HCT116 (cell line): Measurements from ENCODE around the gene KCNMB2. TPM values are rescaled to one million over a fixed set of nuclear protein-coding genes. Genes with fewer than 3 reads are reported as not detected.

Experiments
- ATAC-seq: fragments of 200-7000 bp; cut with Tn5 transposase; 2 replicates; pipeline ENCODE4 v1.9.1; 2020; ENCODE audit warnings: mild to moderate bottlenecking, moderate library complexity
- BruUV-seq: library from RNA; stranded (reverse); fragments of 400-500 nt; replicated peaks from 2 replicates; lab custom pipeline; 2021; lab: Mats Ljungman, UMichigan
- CTCF ChIA-PET: fragments of 300-600 bp; sonication (Branson Sonifier 250); formaldehyde crosslinking; loops from one replicate; lab custom pipeline; 2021; ENCODE audit warnings: antibody characterized with exemption; lab: Charles Lee
- POLR2A ChIA-PET: fragments of 300-600, 350-600 bp; sonication (Branson Sonifier 250); formaldehyde crosslinking; loops from one replicate; lab custom pipeline; 2021; ENCODE audit warnings: antibody characterized with exemption; lab: Charles Lee
- RAD21 ChIA-PET, 2 experiments: fragments of 300-600 bp; sonication (Branson Sonifier 250); formaldehyde crosslinking; loops; one replicate each; lab custom pipeline; 2023; ENCODE audit warnings: low total read pairs in 2 of 2; ENCODE audit not compliant: uncharacterized antibody in 2 of 2, unreplicated experiment in 2 of 2, low non-redundant PET in 1 of 2; lab: Charles Lee
- DNase-seq: peaks from one replicate; pipeline ENCODE4 v3.0.0-alpha.2; 2010; ENCODE audit warnings: low read depth, low spot score
- H2AFZ ChIP-seq: fragments of 200-600 bp; shearing (Covaris generic), sonication (generic); 2 replicates; pipeline ENCODE4 v1.6.1; 2017; ENCODE audit warnings: low read depth, mixed run types, mixed read lengths, antibody characterized with exemption, low read length; ENCODE audit not compliant: poor library complexity, severe bottlenecking
- H3K27ac ChIP-seq: 2 replicates; pipeline ENCODE4 v1.5.1; 2012; ENCODE audit warnings: low read depth, low read length
- H3K27me3 ChIP-seq: fragments of 200-600 bp; sonication (generic); 2 replicates; pipeline ENCODE4 v1.6.1; 2016; ENCODE audit warnings: mixed run types, low read length, mixed read lengths; ENCODE audit not compliant: insufficient read depth
- H3K36me3 ChIP-seq, 2 experiments: fragments of 200-500 bp in 1 of 2; fragments of 200-600 bp in 1 of 2; sonication (Bioruptor generic) in 1 of 2; sonication (generic) in 1 of 2; 2 replicates each; pipeline versions ENCODE4 v1.5.1 to v1.6.1; 2014 to 2016; ENCODE audit warnings: low read length in 2 of 2, inconsistent platforms in 1 of 2, mixed read lengths in 1 of 2, mixed run types in 1 of 2; ENCODE audit not compliant: insufficient read depth in 2 of 2, control insufficient read depth in 1 of 2
- H3K4me1 ChIP-seq, 2 experiments: fragments of 200-600 bp in 1 of 2; sonication (generic) in 1 of 2; 2 replicates each; pipeline versions ENCODE4 v1.5.1 to v1.6.1; 2012 to 2017; ENCODE audit warnings: low read length in 2 of 2, inconsistent platforms in 1 of 2, mild to moderate bottlenecking in 1 of 2, mixed read lengths in 1 of 2, mixed run types in 1 of 2, moderate library complexity in 1 of 2; ENCODE audit not compliant: insufficient read depth in 2 of 2, control insufficient read depth in 1 of 2
- H3K4me2 ChIP-seq: fragments of 200-600 bp; sonication (generic); 2 replicates; pipeline ENCODE4 v1.6.1; 2017; ENCODE audit warnings: mixed run types, low read length, mixed read lengths
- H3K4me3 ChIP-seq, 2 experiments: fragments of 200-600 bp in 1 of 2; sonication (generic) in 1 of 2; replicated peaks in 1 of 2; 2 replicates each; pipeline ENCODE4 v1.5.1; 2011 to 2016; ENCODE audit warnings: low read length in 2 of 2, control low read depth in 1 of 2, low read depth in 1 of 2, mild to moderate bottlenecking in 1 of 2, mixed read lengths in 1 of 2, mixed run types in 1 of 2
- H3K79me2 ChIP-seq: fragments of 200-600 bp; sonication (generic); 2 replicates; pipeline ENCODE4 v1.6.1; 2017; ENCODE audit warnings: mild to moderate bottlenecking, mixed run types, low read length, moderate library complexity, mixed read lengths; ENCODE audit not compliant: insufficient read depth
- H3K9ac ChIP-seq: fragments of 200-600 bp; sonication (generic); 2 replicates; pipeline ENCODE4 v1.6.1; 2016; ENCODE audit warnings: low read length, mixed read lengths
- H3K9me2 ChIP-seq: fragments of 200-600 bp; sonication (generic), shearing (Covaris generic); 2 replicates; pipeline ENCODE4 v1.6.1; 2017; ENCODE audit warnings: mixed run types, mild to moderate bottlenecking, moderate library complexity; ENCODE audit not compliant: insufficient read depth
- H3K9me3 ChIP-seq, 2 experiments: fragments of 200-500 bp in 1 of 2; fragments of 200-600 bp in 1 of 2; sonication (Bioruptor generic) in 1 of 2; sonication (generic) in 1 of 2; 2 replicates each; pipeline ENCODE4 v1.6.1; 2014 to 2017; ENCODE audit warnings: low read length in 2 of 2, mixed read lengths in 2 of 2, inconsistent platforms in 1 of 2, low read depth in 1 of 2, mild to moderate bottlenecking in 1 of 2, mixed run types in 1 of 2, moderate library complexity in 1 of 2; ENCODE audit not compliant: control insufficient read depth in 1 of 2, insufficient read depth in 1 of 2
- H4K20me1 ChIP-seq: fragments of 200-600 bp; sonication (generic), shearing (Covaris generic); 2 replicates; pipeline ENCODE4 v1.6.1; 2017; ENCODE audit warnings: mixed run types, mild to moderate bottlenecking, moderate library complexity; ENCODE audit not compliant: insufficient read depth
- RAD21 ChIP-seq: IDR thresholded peaks from 2 replicates; pipeline ENCODE4 v1.6.1; 2012; ENCODE audit warnings: low read depth, mild to moderate bottlenecking
- SIN3A ChIP-seq: IDR thresholded peaks from 2 replicates; pipeline ENCODE4 v1.6.1; 2012; ENCODE audit warnings: low read depth
- ZNF274 ChIP-seq: fragments of 200-500 bp; sonication (Bioruptor generic); IDR thresholded peaks from 2 replicates; pipeline ENCODE4 v1.6.1; 2014; ENCODE audit warnings: mild to moderate bottlenecking, low read depth, low read length, inconsistent platforms
- intact Hi-C: fragments of 100-400 bp; cut with micrococcal nuclease; formaldehyde crosslinking; loops from 2 replicates; pipeline ENCODE4 v1.10.0; 2022
- total RNA-seq: library from RNA; stranded (reverse); gene quantifications from one replicate; pipeline ENCODE4 v1.2.1, GENCODE V29; 2021; ENCODE audit not compliant: unreplicated experiment
- TF ChIP-seq, protein P1 (sequence below): IDR thresholded peaks from 2 replicates; pipeline ENCODE4 v1.6.1; 2012; ENCODE audit warnings: low read depth

Gene KCNMB2
- total RNA-seq, 1 experiment from 2014 or later, result not detected

DNA sequence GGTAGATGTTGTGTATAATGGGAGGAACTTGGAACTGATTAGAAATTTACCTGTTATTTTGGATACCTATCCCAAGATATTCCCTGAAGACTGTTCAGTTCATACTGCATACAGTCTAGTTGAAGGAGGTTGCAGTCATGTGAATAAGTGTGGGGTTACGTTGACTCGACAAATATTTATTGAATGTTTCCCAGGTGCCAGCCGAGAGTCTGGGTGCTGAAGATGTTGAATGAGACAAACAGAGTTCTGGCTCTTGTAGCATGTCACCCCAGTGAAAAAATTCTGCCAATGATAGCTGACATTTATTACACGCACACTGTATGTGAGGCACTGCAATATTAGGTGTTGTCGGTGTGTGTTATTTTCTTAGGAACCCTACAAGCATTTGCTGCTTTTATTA, 176.0 kb downstream of the KCNMB2 start (continued):
- TF ChIP-seq, protein P1, sequence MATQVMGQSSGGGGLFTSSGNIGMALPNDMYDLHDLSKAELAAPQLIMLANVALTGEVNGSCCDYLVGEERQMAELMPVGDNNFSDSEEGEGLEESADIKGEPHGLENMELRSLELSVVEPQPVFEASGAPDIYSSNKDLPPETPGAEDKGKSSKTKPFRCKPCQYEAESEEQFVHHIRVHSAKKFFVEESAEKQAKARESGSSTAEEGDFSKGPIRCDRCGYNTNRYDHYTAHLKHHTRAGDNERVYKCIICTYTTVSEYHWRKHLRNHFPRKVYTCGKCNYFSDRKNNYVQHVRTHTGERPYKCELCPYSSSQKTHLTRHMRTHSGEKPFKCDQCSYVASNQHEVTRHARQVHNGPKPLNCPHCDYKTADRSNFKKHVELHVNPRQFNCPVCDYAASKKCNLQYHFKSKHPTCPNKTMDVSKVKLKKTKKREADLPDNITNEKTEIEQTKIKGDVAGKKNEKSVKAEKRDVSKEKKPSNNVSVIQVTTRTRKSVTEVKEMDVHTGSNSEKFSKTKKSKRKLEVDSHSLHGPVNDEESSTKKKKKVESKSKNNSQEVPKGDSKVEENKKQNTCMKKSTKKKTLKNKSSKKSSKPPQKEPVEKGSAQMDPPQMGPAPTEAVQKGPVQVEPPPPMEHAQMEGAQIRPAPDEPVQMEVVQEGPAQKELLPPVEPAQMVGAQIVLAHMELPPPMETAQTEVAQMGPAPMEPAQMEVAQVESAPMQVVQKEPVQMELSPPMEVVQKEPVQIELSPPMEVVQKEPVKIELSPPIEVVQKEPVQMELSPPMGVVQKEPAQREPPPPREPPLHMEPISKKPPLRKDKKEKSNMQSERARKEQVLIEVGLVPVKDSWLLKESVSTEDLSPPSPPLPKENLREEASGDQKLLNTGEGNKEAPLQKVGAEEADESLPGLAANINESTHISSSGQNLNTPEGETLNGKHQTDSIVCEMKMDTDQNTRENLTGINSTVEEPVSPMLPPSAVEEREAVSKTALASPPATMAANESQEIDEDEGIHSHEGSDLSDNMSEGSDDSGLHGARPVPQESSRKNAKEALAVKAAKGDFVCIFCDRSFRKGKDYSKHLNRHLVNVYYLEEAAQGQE, result no peak
- TF ChIP-seq RAD21 (no peak), ZNF274 (no peak)

- Histone ChIP-seq H3K27ac (no peak overlapping the region), H3K9me3 (no peaks in the 10 kb centered on the region), H3K4me1 (no peaks in the 10 kb centered on the region), H3K4me2 (no peak overlapping the region), H4K20me1 (no peaks in the 10 kb centered on the region), H3K9ac (no peak overlapping the region), H3K79me2 (no peaks in the 10 kb centered on the region), H3K36me3 (no peaks in the 10 kb centered on the region), H3K9me2 (no peaks in the 10 kb centered on the region), H3K27me3 (no peaks in the 10 kb centered on the region), H3K4me3 (no peak overlapping the region), H2AFZ (no peak overlapping the region)
- intact Hi-C loops, result no loop called here
- ATAC-seq, result no peak
- DNase-seq, result no peak
- POLR2A ChIA-PET, result no interaction called here
- BruUV-seq, result no TSS peak
- CTCF ChIA-PET, result no interaction called here
- TF ChIP-seq SIN3A, result no peak
- RAD21 ChIA-PET, result no interaction called here
Measured at GRCh38 chr3:178714925-178715832, 178.9 kb downstream of the KCNMB2 start.
